GM23338 (cell line): Measurements from ENCODE around the gene ZDHHC7. TPM values are rescaled to one million over a fixed set of nuclear protein-coding genes. Genes with fewer than 3 reads are reported as not detected.

Source experiments
- polyA plus RNA-seq: library from polyadenylated mRNA; unstranded; fragments of >200 nt; fragmentation: Nextera tagmentation; extraction: Ambion mirVana; gene quantifications from 2 replicates; pipeline ENCODE4 v1.2.1, GENCODE V29; 2016
- total RNA-seq: library from RNA; depleted of rRNA; stranded (reverse); fragments of >200 nt; shearing (Covaris generic); gene quantifications from 2 replicates; pipeline ENCODE4 v1.2.3, GENCODE V29; 2014; rRNA removed

The ZDHHC7 gene
- total and polyA plus RNA-seq, 2 experiments from 2014 or later: 13.1 to 46.1 TPM

Other genes with a start within 250 kb of the ZDHHC7 start
- 6.0 and 8.3 TPM in 2 replicates for gene CRISPLD2, start 191.6 kb downstream of the ZDHHC7 start, total RNA-seq
- gene CRISPLD2, start 191.6 kb downstream of the ZDHHC7 start, polyA plus RNA-seq: 2.1 and 2.6 TPM in 2 replicates
- gene KIAA0513, start 16.3 kb upstream of the ZDHHC7 start, total RNA-seq: 7.8 and 8.7 TPM in 2 replicates
- gene KIAA0513, start 16.3 kb upstream of the ZDHHC7 start, polyA plus RNA-seq: 2.1 and 4.8 TPM in 2 replicates
- not detected in 2 replicates for gene CIBAR2, start 100.9 kb upstream of the ZDHHC7 start, total RNA-seq
- gene CIBAR2, start 100.9 kb upstream of the ZDHHC7 start, polyA plus RNA-seq: not detected in 2 replicates